PC-3 (cell line): Measurements from ENCODE around the gene UPK3BL1. TPM values are rescaled to one million over a fixed set of nuclear protein-coding genes. Genes with fewer than 3 reads are reported as not detected.
"Not testable (repeated sequence)": the region's sequence is repeated elsewhere in the genome, so short reads cannot be mapped to it uniquely, and the experiment has no call there.

Experiments
- ATAC-seq: fragments of 200-7000 bp; cut with Tn5 transposase; 2 replicates; pipeline ENCODE4 v1.9.1; 2020; ENCODE audit warnings: mild to moderate bottlenecking, moderate library complexity
- BruUV-seq: library from RNA; stranded (reverse); fragments of 400-500 nt; replicated peaks from 2 replicates; lab custom pipeline; 2021; lab: Mats Ljungman, UMichigan
- CTCF ChIA-PET: fragments of 300-600 bp; sonication (Branson Sonifier 250); formaldehyde crosslinking; loops from one replicate; lab custom pipeline; 2022; ENCODE audit warnings: antibody characterized with exemption; lab: Charles Lee
- POLR2A ChIA-PET: fragments of 300-600 bp; sonication (Branson Sonifier 250); formaldehyde crosslinking; loops from one replicate; lab custom pipeline; 2022; ENCODE audit warnings: antibody characterized with exemption; ENCODE audit not compliant: unreplicated experiment; lab: Charles Lee
- DNase-seq: peaks from one replicate; pipeline ENCODE4 v3.0.0-alpha.2; 2015
- H2AFZ ChIP-seq: fragments of 300-600 bp; sonication (generic); 2 replicates; pipeline ENCODE4 v1.6.0; 2016; ENCODE audit warnings: antibody characterized with exemption, low read length
- H3F3A ChIP-seq: fragments of 300-600 bp; sonication (generic); one replicate; pipeline ENCODE4 v1.6.0; 2017; ENCODE audit warnings: antibody characterized with exemption, low read length, control low read depth, mild to moderate bottlenecking; ENCODE audit not compliant: unreplicated experiment
- H3K27ac ChIP-seq: fragments of 300-600 bp; sonication (generic); 2 replicates; pipeline ENCODE4 v1.5.1; 2016; ENCODE audit warnings: mild to moderate bottlenecking, low read length
- H3K27me3 ChIP-seq: fragments of 300-600 bp; sonication (generic); 2 replicates; pipeline ENCODE4 v1.6.1; 2016; ENCODE audit warnings: low read length, mixed read lengths
- H3K36me3 ChIP-seq: fragments of 300-600 bp; sonication (generic); 2 replicates; pipeline ENCODE4 v1.6.1; 2016; ENCODE audit warnings: low read depth, mixed run types, low read length, mixed read lengths
- H3K4me1 ChIP-seq: fragments of 300-600 bp; sonication (generic); 2 replicates; pipeline ENCODE4 v1.5.1; 2016; ENCODE audit warnings: low read length; ENCODE audit not compliant: insufficient read depth
- H3K4me2 ChIP-seq: fragments of 300-600 bp; sonication (generic); 2 replicates; pipeline ENCODE4 v1.6.0; 2016; ENCODE audit warnings: low read length
- H3K4me3 ChIP-seq: fragments of 300-600 bp; sonication (generic); 2 replicates; pipeline ENCODE4 v1.5.1; 2016; ENCODE audit warnings: mild to moderate bottlenecking, low read length, mixed read lengths
- H3K79me2 ChIP-seq: fragments of 300-600 bp; sonication (generic); 2 replicates; pipeline ENCODE4 v1.6.1; 2017; ENCODE audit warnings: low read length, mixed read lengths
- H3K9ac ChIP-seq: fragments of 300-600 bp; sonication (generic); 2 replicates; pipeline ENCODE4 v1.6.0; 2016; ENCODE audit warnings: mild to moderate bottlenecking, low read length
- H3K9me2 ChIP-seq: fragments of 300-600 bp; sonication (generic); replicated peaks from 2 replicates; pipeline ENCODE4 v1.6.1; 2016; ENCODE audit warnings: mixed run types, low read length, mixed read lengths
- H3K9me3 ChIP-seq: fragments of 300-600 bp; sonication (generic); 2 replicates; pipeline ENCODE4 v1.6.1; 2016; ENCODE audit warnings: low read length, mixed read lengths
- H4K20me1 ChIP-seq: fragments of 300-600 bp; sonication (generic); 2 replicates; pipeline ENCODE4 v1.6.1; 2016; ENCODE audit warnings: low read length, mixed read lengths
- intact Hi-C: fragments of 100-400 bp; cut with micrococcal nuclease; formaldehyde crosslinking; loops from 2 replicates; pipeline ENCODE4 v1.9.0; 2023
- total RNA-seq: library from RNA; depleted of rRNA; stranded (reverse); fragments of >200 nt; gene quantifications from 2 replicates; pipeline ENCODE4 v1.2.3, GENCODE V29; 2014

The UPK3BL1 gene
- total RNA-seq, 1 experiment from 2014 or later: 22.7 TPM

GRCh38 chr7:102634299-102634698, 8.3 kb downstream of the UPK3BL1 start:
- H3K9me2 ChIP-seq, BruUV-seq, H3K4me3 ChIP-seq, H3K9me3 ChIP-seq, H3K9ac ChIP-seq, H3K27me3 ChIP-seq, H4K20me1 ChIP-seq, H3K27ac ChIP-seq, H2AFZ ChIP-seq, H3K79me2 ChIP-seq, intact Hi-C loops, POLR2A ChIA-PET, CTCF ChIA-PET, H3K4me2 ChIP-seq, H3F3A ChIP-seq, DNase-seq, ATAC-seq, H3K4me1 ChIP-seq, H3K36me3 ChIP-seq: not testable (repeated sequence)

GRCh38 chr7:102630622-102631021, 12.0 kb downstream of the UPK3BL1 start:
- H3F3A ChIP-seq, CTCF ChIA-PET, BruUV-seq, H3K4me1 ChIP-seq, H3K36me3 ChIP-seq, H3K9me3 ChIP-seq, H3K79me2 ChIP-seq, POLR2A ChIA-PET, H4K20me1 ChIP-seq, H3K27me3 ChIP-seq, H3K4me3 ChIP-seq, H3K9me2 ChIP-seq, intact Hi-C loops, ATAC-seq, H3K4me2 ChIP-seq, H3K27ac ChIP-seq, H3K9ac ChIP-seq, H2AFZ ChIP-seq, DNase-seq: not testable (repeated sequence)

DNA sequence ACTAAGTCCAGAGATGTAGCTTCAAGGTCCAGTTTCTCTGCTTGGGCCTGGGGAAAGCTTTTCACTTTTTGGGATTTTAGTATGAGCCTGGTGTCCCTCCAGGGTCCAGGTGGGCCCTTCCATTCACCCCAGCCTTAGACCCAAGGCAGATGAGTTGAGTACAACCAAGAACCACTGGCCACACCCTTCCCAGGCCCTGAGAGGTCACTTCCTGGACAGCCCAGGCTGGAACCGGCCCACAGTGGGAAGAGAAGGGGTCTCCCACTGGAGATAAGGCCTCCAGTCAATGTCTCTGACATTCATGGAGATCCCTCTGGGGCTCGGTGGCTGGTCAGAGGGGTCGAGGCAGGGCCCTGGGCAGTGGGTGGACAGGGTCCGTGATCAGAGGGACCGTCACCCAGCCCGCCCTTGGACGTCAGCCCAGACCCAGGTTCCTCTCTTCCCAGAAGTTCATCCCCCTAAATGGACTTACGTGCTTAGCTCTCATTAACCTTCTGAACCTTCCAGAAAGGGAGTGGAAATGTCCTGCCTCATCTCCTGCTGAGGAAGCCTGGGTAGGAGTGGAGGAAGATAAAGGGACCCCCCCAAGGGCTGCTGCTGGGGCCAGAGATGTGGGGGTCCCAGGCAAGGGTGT, 15.2 kb downstream of the UPK3BL1 start:
- BruUV-seq: TSS peak; percentile 14
- H4K20me1 ChIP-seq, DNase-seq, H3K27me3 ChIP-seq, H3K9me2 ChIP-seq, H3K27ac ChIP-seq, H3F3A ChIP-seq, H3K36me3 ChIP-seq, H3K9ac ChIP-seq, H3K4me2 ChIP-seq, POLR2A ChIA-PET, H3K4me1 ChIP-seq, intact Hi-C loops, CTCF ChIA-PET, H3K9me3 ChIP-seq, H3K79me2 ChIP-seq, ATAC-seq, H2AFZ ChIP-seq, H3K4me3 ChIP-seq: not testable (repeated sequence)

- H3K9ac ChIP-seq, H3K4me3 ChIP-seq, BruUV-seq, H3K36me3 ChIP-seq, POLR2A ChIA-PET, H3K27ac ChIP-seq, H3K9me2 ChIP-seq, H4K20me1 ChIP-seq, CTCF ChIA-PET, H3K27me3 ChIP-seq, H3F3A ChIP-seq, H2AFZ ChIP-seq, ATAC-seq, H3K4me1 ChIP-seq, intact Hi-C loops, H3K79me2 ChIP-seq, H3K4me2 ChIP-seq, DNase-seq, H3K9me3 ChIP-seq: not testable (repeated sequence)
Measured at GRCh38 chr7:102618122-102618521, 24.5 kb downstream of the UPK3BL1 start.

GRCh38 chr7:102616507-102617125, 26.0 kb downstream of the UPK3BL1 start, which contains the start of gene RASA4:
TSS of gene RASA4 (minus strand) at chr7:102616756. CDS start at chr7:102616689, 67 bp downstream.
- peak; percentile 91 for ATAC-seq
- H3F3A ChIP-seq, intact Hi-C loops, H3K4me3 ChIP-seq, H3K79me2 ChIP-seq, H3K4me1 ChIP-seq, H3K9me2 ChIP-seq, H2AFZ ChIP-seq, H3K36me3 ChIP-seq, BruUV-seq, H3K9me3 ChIP-seq, H3K4me2 ChIP-seq, H3K27ac ChIP-seq, H4K20me1 ChIP-seq, H3K27me3 ChIP-seq, H3K9ac ChIP-seq, CTCF ChIA-PET, POLR2A ChIA-PET: not testable (repeated sequence)
- peak; percentile 1 for DNase-seq

- POLR2A ChIA-PET, CTCF ChIA-PET, H3K9ac ChIP-seq: not testable (repeated sequence)
Measured at GRCh38 chr7:102615930-102616329, 26.7 kb downstream of the UPK3BL1 start.

More at GRCh38 chr7:102615930-102616329, 26.7 kb downstream of the UPK3BL1 start:
- BruUV-seq, H3K27ac ChIP-seq, H3K79me2 ChIP-seq, ATAC-seq, DNase-seq, H3K4me3 ChIP-seq, H3K4me2 ChIP-seq, H3K4me1 ChIP-seq, H3K27me3 ChIP-seq, H3K9me3 ChIP-seq, H3K9me2 ChIP-seq, H3F3A ChIP-seq, intact Hi-C loops, H4K20me1 ChIP-seq, H3K36me3 ChIP-seq, H2AFZ ChIP-seq: not testable (repeated sequence)
